B cell (primary cell): ENCODE measurements around the gene NPFFR1. TPM values are rescaled to one million over a fixed set of nuclear protein-coding genes. Genes with fewer than 3 reads are reported as not detected.

Experiments used
- ATAC-seq: fragments of 200-7000 bp; cut with Tn5 transposase; one replicate; pipeline ENCODE4 v1.10.0; 2021; ENCODE audit warnings: low read depth, mild to moderate bottlenecking, moderate number of reproducible peaks, moderate library complexity
- CTCF ChIA-PET: fragments of 350-600 bp; sonication (Branson Sonifier 250); formaldehyde crosslinking; loops from one replicate; lab custom pipeline; 2021; ENCODE audit warnings: antibody characterized with exemption, inconsistent platforms; lab: Charles Lee
- POLR2A ChIA-PET: fragments of 350-600 bp; sonication (Branson Sonifier 250); formaldehyde crosslinking; loops from one replicate; lab custom pipeline; 2021; ENCODE audit warnings: antibody characterized with exemption; lab: Charles Lee
- DNase-seq: peaks from one replicate; pipeline ENCODE4 v3.0.0; 2013
- H2AFZ ChIP-seq: 2 replicates; pipeline ENCODE4 v1.6.1; 2012; ENCODE audit warnings: mild to moderate bottlenecking, low read depth, low read length; ENCODE audit not compliant: insufficient read depth, poor library complexity, severe bottlenecking
- H3K27ac ChIP-seq, 2 donors: 1 replicate in 1 of 2; 2 replicates in 1 of 2; pipeline ENCODE4 v1.5.1; 2012 to 2013; ENCODE audit warnings: low read length in 2 of 2, mild to moderate bottlenecking in 2 of 2, moderate library complexity in 1 of 2
- H3K27me3 ChIP-seq, 4 experiments: fragments of 200-600 bp in 1 of 4; sonication (generic) in 1 of 4; replicated peaks in 1 of 4; 1 replicate in 2 of 4; 2 replicates in 2 of 4; pipeline versions ENCODE4 v1.6.1 to v1.7.0; 2013 to 2016; ENCODE audit warnings: low read length in 3 of 4, mild to moderate bottlenecking in 2 of 4, mixed read lengths in 1 of 4, moderate library complexity in 1 of 4; ENCODE audit not compliant: insufficient read depth in 4 of 4, control insufficient read depth in 3 of 4; ENCODE audit errors: control extremely low read depth in 1 of 4
- H3K36me3 ChIP-seq, 2 experiments: replicated peaks in 1 of 2; 1 replicate in 1 of 2; 2 replicates in 1 of 2; pipeline versions ENCODE4 v1.6.1 to v1.7.1; 2013; ENCODE audit warnings: low read length in 1 of 2; ENCODE audit not compliant: insufficient read depth in 2 of 2, control insufficient read depth in 1 of 2; ENCODE audit errors: control extremely low read depth in 1 of 2, extremely low read depth in 1 of 2
- H3K4me1 ChIP-seq, 2 donors: fragments of 200-600 bp in 1 of 2; sonication (generic) in 1 of 2; 1 replicate in 1 of 2; 2 replicates in 1 of 2; pipeline versions ENCODE4 v1.5.1 to v1.6.1; 2013 to 2017; ENCODE audit warnings: low read length in 2 of 2; ENCODE audit not compliant: control insufficient read depth in 2 of 2, insufficient read depth in 2 of 2
- H3K4me2 ChIP-seq: replicated peaks from 2 replicates; pipeline ENCODE3; 2012; ENCODE audit warnings: mild to moderate bottlenecking, low read depth, low read length; ENCODE audit not compliant: poor library complexity, severe bottlenecking
- H3K4me3 ChIP-seq, 5 experiments: fragments of 200-600 bp in 1 of 5; sonication (generic) in 1 of 5; 1 replicate in 3 of 5; 2 replicates in 2 of 5; pipeline versions ENCODE4 v1.5.1 to v1.7.0; 2011 to 2016; ENCODE audit warnings: low read length in 4 of 5, mild to moderate bottlenecking in 4 of 5, low read depth in 2 of 5, control low read depth in 1 of 5, moderate library complexity in 1 of 5; ENCODE audit not compliant: insufficient read depth in 1 of 5; ENCODE audit errors: control extremely low read depth in 1 of 5, extremely low read depth in 1 of 5
- H3K79me2 ChIP-seq: fragments of 200-600 bp; sonication (generic); one replicate; pipeline ENCODE4 v1.6.0; 2016; ENCODE audit warnings: low read length; ENCODE audit not compliant: control insufficient read depth, insufficient read depth
- H3K9ac ChIP-seq: fragments of 200-600 bp; sonication (generic); 2 replicates; pipeline ENCODE4 v1.6.1; 2017; ENCODE audit warnings: mild to moderate bottlenecking, low read length, moderate library complexity
- H3K9me3 ChIP-seq, 3 donors: one replicate each; pipeline versions ENCODE4 v1.6.1 to v1.7.1; 2013; ENCODE audit warnings: low read length in 2 of 3; ENCODE audit not compliant: control insufficient read depth in 2 of 3, insufficient read depth in 1 of 3; ENCODE audit errors: control extremely low read depth in 1 of 3
- H4K20me1 ChIP-seq: 2 replicates; pipeline ENCODE4 v1.6.0; 2012; ENCODE audit warnings: mild to moderate bottlenecking, low read length; ENCODE audit not compliant: insufficient read depth, control insufficient read depth, poor library complexity, severe bottlenecking
- H3K27ac Mint-ChIP-seq: one replicate; pipeline ENCODE4 v1.8.0; 2021; ENCODE audit warnings: mixed read lengths
- H3K27me3 Mint-ChIP-seq: one replicate; pipeline ENCODE4 v1.8.0; 2021; ENCODE audit warnings: mixed read lengths
- H3K4me1 Mint-ChIP-seq: one replicate; pipeline ENCODE4 v1.8.0; 2021; ENCODE audit warnings: mixed read lengths
- H3K4me3 Mint-ChIP-seq: one replicate; pipeline ENCODE4 v1.8.0; 2021; ENCODE audit warnings: mixed read lengths
- H3K9me3 Mint-ChIP-seq: one replicate; pipeline ENCODE4 v1.8.0; 2022; ENCODE audit warnings: mixed read lengths; ENCODE audit not compliant: insufficient read depth
- CTCF ChIP-seq: fragments of 200-600 bp; IDR thresholded peaks from one replicate; pipeline ENCODE4 v1.8.0; 2022; ENCODE audit warnings: antibody characterized with exemption, mild to moderate bottlenecking
- EZH2 ChIP-seq: IDR thresholded peaks from 2 replicates; pipeline ENCODE4 v1.6.1; 2012; ENCODE audit warnings: borderline replicate concordance, low read depth, mild to moderate bottlenecking, moderate library complexity, low read length; ENCODE audit not compliant: insufficient read depth, poor library complexity, severe bottlenecking
- WGBS: methylation state at CpG from one replicate; pipeline ENCODE4 v1.1.5; 2013; ENCODE audit warnings: missing lambda C conversion rate; ENCODE audit not compliant: insufficient coverage; 5-methylcytosine and 5-hydroxymethylcytosine counted together
- intact Hi-C: fragments of 100-400 bp; cut with micrococcal nuclease; formaldehyde crosslinking; loops from one replicate; pipeline ENCODE4 v1.10.0; 2022
- polyA plus RNA-seq: library from polyadenylated mRNA; depleted of rRNA; stranded (reverse); fragments of >200 nt; gene quantifications from 2 replicates; pipeline ENCODE4 v1.2.3, GENCODE V29; 2012
- total RNA-seq, 2 donors: library from RNA; stranded (reverse); fragments of 120-200 nt in 1 of 2; gene quantifications; 1 replicate in 1 of 2; 2 replicates in 1 of 2; pipeline versions ENCODE4 v1.2.3 to v1.2.4, GENCODE V29; 2013 to 2022

Gene NPFFR1
- total and polyA plus RNA-seq, 2 donors (not counting 1 experiment from before 2014, with no cell fraction given), result not detected

- WGBS, result 32% methylated on average over 34 of the region's 40 CpGs
- Histone ChIP-seq H3K4me2 (peak overlapping the region; percentile 64), H3K27me3 (peaks cover 0 to 41% (median 19%) of the 10 kb centered on the region in 4 experiments), H3K79me2 (no peaks in the 10 kb centered on the region), H3K9ac (no peak overlapping the region), H2AFZ (peak overlapping the region; percentile 62), H3K27ac (no peak overlapping the region), H3K4me3 (no peak overlapping the region), H4K20me1 (no peaks in the 10 kb centered on the region), H3K36me3 (no peaks in the 10 kb centered on the region), H3K9me3 (peaks cover 0 to 4% (median 0%) of the 10 kb centered on the region in 3 donors), H3K4me1 (peaks cover 11 to 17% of the 10 kb centered on the region in 2 donors)
- Mint-ChIP-seq H3K27me3 (peaks cover 67% of the 10 kb centered on the region), H3K9me3 (no peaks in the 10 kb centered on the region), H3K4me1 (peaks cover 11% of the 10 kb centered on the region), H3K4me3 (peak overlapping the region; percentile 70), H3K27ac (no peak overlapping the region)
- POLR2A ChIA-PET, result no interaction called here
- intact Hi-C loops, result no loop called here
- no peak for TF ChIP-seq CTCF
- no peak for TF ChIP-seq EZH2
- CTCF ChIA-PET, result interaction anchor here (0.5 to 0.8 kb wide), 2 partner anchors 110 to 559 kb away, joined by 3 to 5 read pairs; no protein-coding TSS in a partner anchor
- ATAC-seq (no peak), DNase-seq (no peak)
Measured at GRCh38 chr10:70254778-70255328, 29.0 kb downstream of the NPFFR1 start.
